HG02798 (cell line): ENCODE measurements around the gene DENND1B.
A peak's percentile ranks its signal among the peaks of the same experiment; 100 is the strongest.

Source experiments
- ATAC-seq: cut with Tn5 transposase; IDR thresholded peaks from one replicate; pipeline ENCODE4 v1.9.1; 2021; ENCODE audit warnings: mild to moderate bottlenecking; ENCODE audit not compliant: unreplicated experiment, poor library complexity

The DENND1B gene

GRCh38 chr1:197481101-197481500 is 294.2 kb downstream of the DENND1B start:
- peak; percentile 50 for ATAC-seq

- ATAC-seq = no peak
Measured at GRCh38 chr1:197480446-197480845, 294.8 kb downstream of the DENND1B start.

GRCh38 chr1:197472141-197472540 is 303.1 kb downstream of the DENND1B start:
- ATAC-seq = no peak

GRCh38 chr1:197471248-197471985 is 303.9 kb downstream of the DENND1B start:
- no peak for ATAC-seq

GRCh38 chr1:197470330-197470729 is 304.9 kb downstream of the DENND1B start:
- no peak for ATAC-seq

- no peak for ATAC-seq
Measured at GRCh38 chr1:197469620-197470210, 305.6 kb downstream of the DENND1B start.

GRCh38 chr1:197468543-197469175 is 306.6 kb downstream of the DENND1B start:
- no peak for ATAC-seq

GRCh38 chr1:197467881-197468280 is 307.4 kb downstream of the DENND1B start:
- ATAC-seq = no peak

GRCh38 chr1:197466813-197467212 is 308.5 kb downstream of the DENND1B start:
- no peak for ATAC-seq

GRCh38 chr1:197465528-197466327 is 309.6 kb downstream of the DENND1B start:
- no peak for ATAC-seq

- ATAC-seq = no peak
Measured at GRCh38 chr1:197464044-197464443, 311.2 kb downstream of the DENND1B start.

- no peak for ATAC-seq
Measured at GRCh38 chr1:197463142-197463541, 312.1 kb downstream of the DENND1B start.

- ATAC-seq = no peak
Measured at GRCh38 chr1:197462539-197462938, 312.7 kb downstream of the DENND1B start.
